Measurements from ENCODE around the gene ACTR3.

DNA sequence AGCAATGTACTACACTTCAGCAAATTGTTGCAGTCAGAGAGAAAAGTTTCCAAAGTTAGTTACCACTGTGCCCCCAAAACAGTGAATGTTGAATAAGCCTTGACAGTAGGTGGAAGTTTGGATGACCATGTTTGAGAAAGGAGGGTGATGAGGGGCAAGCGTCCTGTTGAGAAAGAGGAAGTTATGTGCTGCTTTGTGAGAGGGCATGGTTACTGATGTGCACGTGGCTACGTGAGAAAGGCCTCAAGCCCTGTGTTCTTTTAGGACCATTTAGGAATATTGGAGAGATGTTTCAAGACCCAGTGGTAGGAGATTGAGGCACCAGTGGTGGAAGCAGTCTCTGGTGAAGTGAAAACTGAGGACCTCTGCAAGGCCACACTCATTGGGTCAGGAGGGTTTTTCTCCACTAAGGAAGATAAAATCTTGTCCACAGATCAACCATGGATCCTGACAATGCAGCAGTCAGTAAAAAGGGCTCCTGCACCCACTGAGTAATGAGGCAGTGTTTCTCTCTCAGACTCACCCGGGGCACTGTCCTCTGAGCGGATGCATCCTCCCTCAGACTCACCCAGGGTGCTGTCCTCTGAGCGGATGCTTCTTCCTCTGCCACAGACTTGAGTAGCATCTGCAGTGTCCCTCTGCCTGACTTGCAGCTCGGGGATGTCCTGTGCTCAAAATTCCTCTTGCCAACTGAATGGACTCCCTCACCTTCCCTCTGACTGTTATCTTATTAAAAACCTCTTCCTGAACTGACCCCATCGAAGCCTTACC is 34.7 kb upstream of the ACTR3 start:
- no peak for TF ChIP-seq RAD21 (IDR thresholded peaks at IDR 0.05)
- TF ChIP-seq CTCF (IDR thresholded peaks at IDR 0.05; ENCODE audit: low read depth, low read length, missing input control): no peak
- TF ChIP-seq SP1 (IDR thresholded peaks at IDR 0.05): no peak
- no peak for TF ChIP-seq REST (IDR thresholded peaks at IDR 0.05)
- no peak for TF ChIP-seq JUND (IDR thresholded peaks at IDR 0.05)
- TF ChIP-seq TAF1 (conservative IDR thresholded peaks at IDR 0.05): no peak
- no peak for TF ChIP-seq YY1 (IDR thresholded peaks at IDR 0.05)
- TF ChIP-seq RXRA (IDR thresholded peaks at IDR 0.05): no peak
- no peak for TF ChIP-seq GABPA (IDR thresholded peaks at IDR 0.05 in 1 of 2, conservative IDR thresholded peaks at IDR 0.05 in 1 of 2)
- TF ChIP-seq MAX (IDR thresholded peaks at IDR 0.05): no peak
- TF ChIP-seq HNF4A (conservative IDR thresholded peaks at IDR 0.05): no peak
- TF ChIP-seq EGR1 (IDR thresholded peaks at IDR 0.05; ENCODE audit: low read depth in 2 of 2): no peak
- TF ChIP-seq, protein P1, sequence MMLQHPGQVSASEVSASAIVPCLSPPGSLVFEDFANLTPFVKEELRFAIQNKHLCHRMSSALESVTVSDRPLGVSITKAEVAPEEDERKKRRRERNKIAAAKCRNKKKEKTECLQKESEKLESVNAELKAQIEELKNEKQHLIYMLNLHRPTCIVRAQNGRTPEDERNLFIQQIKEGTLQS (IDR thresholded peaks at IDR 0.05): no peak
- no peak for TF ChIP-seq FOXA1 (IDR thresholded peaks at IDR 0.05)

All from liver (tissue), 3 donors.